ENCODE measurements around the gene COL4A2. TPM values are rescaled to one million over a fixed set of nuclear protein-coding genes. Genes with fewer than 3 reads are reported as not detected.

Gene COL4A2
- polyA plus RNA-seq, 1 donor (not counting 4 experiments of a cell fraction or from before 2014, with no cell fraction given) = 30.7 TPM

GRCh38 chr13:110408286-110408685 lies 101.2 kb downstream of the COL4A2 start:
- TF ChIP-seq CTCF (optimal IDR thresholded peaks at IDR 0.05 in 1 of 3, IDR thresholded peaks at IDR 0.05 in 1 of 3, conservative IDR thresholded peaks at IDR 0.05 in 1 of 3; ENCODE audit: extremely low read depth in 1 of 3, insufficient read depth in 2 of 3, low read length in 3 of 3) (no peak), EZH2 (IDR thresholded peaks at IDR 0.05; ENCODE audit: low read length) (no peak)
- H2AFZ ChIP-seq (ENCODE audit: control insufficient read depth, low read length) = no peak overlapping the region
- no peak for FAIRE-seq
- H3K9ac ChIP-seq (ENCODE audit: control insufficient read depth, extremely low read depth, insufficient read depth, low read length) = no peak overlapping the region
- H3K4me1 ChIP-seq (ENCODE audit: control insufficient read depth, extremely low read depth, insufficient read depth, low read length) = peaks cover 22% of the 10 kb centered on the region
- H3K9me3 ChIP-seq (ENCODE audit: control insufficient read depth, low read depth, low read length) = no peaks in the 10 kb centered on the region
- dilution Hi-C loops (cut with MboI; ENCODE audit: extremely low pct_ligation_motif_present, low sequenced_read_pairs) = no loop called here
- no peaks in the 10 kb centered on the region for H3K27me3 ChIP-seq (ENCODE audit: control insufficient read depth, extremely low read depth, insufficient read depth, low read length)
- no peaks in the 10 kb centered on the region for H4K20me1 ChIP-seq (ENCODE audit: control insufficient read depth, extremely low read depth, insufficient read depth, low read length)
- H3K9me1 ChIP-seq (ENCODE audit: control insufficient read depth, extremely low read depth, insufficient read depth, low read length) = no peaks in the 10 kb centered on the region
- H3K79me2 ChIP-seq (ENCODE audit: control insufficient read depth, insufficient read depth, low read length) = peaks cover 3% of the 10 kb centered on the region
- H3K4me3 ChIP-seq (ENCODE audit: control insufficient read depth in 2 of 3, extremely low read depth in 1 of 3, insufficient read depth in 2 of 3, low read depth in 1 of 3, low read length in 3 of 3) = no peak overlapping the region
- no peak overlapping the region for H3K27ac ChIP-seq (ENCODE audit: control insufficient read depth, insufficient read depth, low read length)
- peaks cover 0 to 14% of the 10 kb centered on the region in 2 experiments for H3K36me3 ChIP-seq (ENCODE audit: control insufficient read depth in 2 of 2, extremely low read depth in 1 of 2, insufficient read depth in 2 of 2, low read length in 2 of 2)
- H3K4me2 ChIP-seq (ENCODE audit: control insufficient read depth, extremely low read depth, insufficient read depth, low read depth, low read length) = no peak overlapping the region
- no peak for DNase-seq (ENCODE audit: low read depth, low spot score)

- Histone ChIP-seq H3K9me3 (ENCODE audit: control insufficient read depth, low read depth, low read length) (no peaks in the 10 kb centered on the region), H3K9me1 (ENCODE audit: control insufficient read depth, extremely low read depth, insufficient read depth, low read length) (no peaks in the 10 kb centered on the region), H3K27me3 (ENCODE audit: control insufficient read depth, extremely low read depth, insufficient read depth, low read length) (no peaks in the 10 kb centered on the region), H2AFZ (ENCODE audit: control insufficient read depth, low read length) (no peak overlapping the region), H3K4me3 (ENCODE audit: control insufficient read depth in 2 of 3, extremely low read depth in 1 of 3, insufficient read depth in 2 of 3, low read depth in 1 of 3, low read length in 3 of 3) (no peak overlapping the region), H4K20me1 (ENCODE audit: control insufficient read depth, extremely low read depth, insufficient read depth, low read length) (no peaks in the 10 kb centered on the region), H3K4me2 (ENCODE audit: control insufficient read depth, extremely low read depth, insufficient read depth, low read depth, low read length) (no peak overlapping the region), H3K9ac (ENCODE audit: control insufficient read depth, extremely low read depth, insufficient read depth, low read length) (no peak overlapping the region), H3K27ac (ENCODE audit: control insufficient read depth, insufficient read depth, low read length) (no peak overlapping the region), H3K79me2 (ENCODE audit: control insufficient read depth, insufficient read depth, low read length) (peaks cover 8% of the 10 kb centered on the region), H3K36me3 (ENCODE audit: control insufficient read depth in 2 of 2, extremely low read depth in 1 of 2, insufficient read depth in 2 of 2, low read length in 2 of 2) (peaks cover 0 to 14% of the 10 kb centered on the region in 2 experiments), H3K4me1 (ENCODE audit: control insufficient read depth, extremely low read depth, insufficient read depth, low read length) (peaks cover 21% of the 10 kb centered on the region)
- TF ChIP-seq CTCF (optimal IDR thresholded peaks at IDR 0.05 in 1 of 3, IDR thresholded peaks at IDR 0.05 in 1 of 3, conservative IDR thresholded peaks at IDR 0.05 in 1 of 3; ENCODE audit: extremely low read depth in 1 of 3, insufficient read depth in 2 of 3, low read length in 3 of 3) (no peak), EZH2 (IDR thresholded peaks at IDR 0.05; ENCODE audit: low read length) (no peak)
- no peak for FAIRE-seq
- DNase-seq (ENCODE audit: low read depth, low spot score) = no peak
- dilution Hi-C loops (cut with MboI; ENCODE audit: extremely low pct_ligation_motif_present, low sequenced_read_pairs) = no loop called here
Measured at GRCh38 chr13:110409581-110409992, 102.5 kb downstream of the COL4A2 start.

All from keratinocyte (primary cell).